Measurements from ENCODE around the gene OTOP2.

Gene OTOP2

GRCh38 chr17:74970395-74970794 is 46.3 kb downstream of the OTOP2 start:
- H4K20me1 ChIP-seq (ENCODE audit: insufficient read depth, low read length): peaks cover 8% of the 10 kb centered on the region; the same call in 1 of the 2 replicates
- H3K9me3 ChIP-seq (ENCODE audit: insufficient read depth, low read length, severe bottlenecking): no peaks in the 10 kb centered on the region
- DNase-seq (no peak), ATAC-seq (ENCODE audit: insufficient read depth, low read depth) (no peak)
- H3K4me2 ChIP-seq (ENCODE audit: insufficient read depth, low read length): no peak overlapping the region
- no peak overlapping the region for H2AFZ ChIP-seq (ENCODE audit: low read depth, low read length)
- peaks cover 11% of the 10 kb centered on the region for H3K27me3 ChIP-seq (ENCODE audit: insufficient read depth, low read length, poor library complexity)
- no peak overlapping the region for H3K9ac ChIP-seq (ENCODE audit: low read depth, low read length)
- TF ChIP-seq EZH2 (IDR thresholded peaks at IDR 0.05; ENCODE audit: borderline replicate concordance, low read depth, low read length, severe bottlenecking) (no peak), CTCF (IDR thresholded peaks at IDR 0.05; ENCODE audit: borderline replicate concordance, extremely low read depth, low read length, poor library complexity, severe bottlenecking) (no peak)
- no peaks in the 10 kb centered on the region for H3K79me2 ChIP-seq (ENCODE audit: insufficient read depth, low read length)
- peaks cover 14% of the 10 kb centered on the region for H3K4me1 ChIP-seq (ENCODE audit: insufficient read depth, low read length)
- H3K27ac ChIP-seq (ENCODE audit: low read length): no peak overlapping the region
- no peak overlapping the region for H3K4me3 ChIP-seq (ENCODE audit: low read depth in 1 of 2, low read length in 2 of 2)
- no peaks in the 10 kb centered on the region for H3K36me3 ChIP-seq (ENCODE audit: insufficient read depth, low read length)

DNA sequence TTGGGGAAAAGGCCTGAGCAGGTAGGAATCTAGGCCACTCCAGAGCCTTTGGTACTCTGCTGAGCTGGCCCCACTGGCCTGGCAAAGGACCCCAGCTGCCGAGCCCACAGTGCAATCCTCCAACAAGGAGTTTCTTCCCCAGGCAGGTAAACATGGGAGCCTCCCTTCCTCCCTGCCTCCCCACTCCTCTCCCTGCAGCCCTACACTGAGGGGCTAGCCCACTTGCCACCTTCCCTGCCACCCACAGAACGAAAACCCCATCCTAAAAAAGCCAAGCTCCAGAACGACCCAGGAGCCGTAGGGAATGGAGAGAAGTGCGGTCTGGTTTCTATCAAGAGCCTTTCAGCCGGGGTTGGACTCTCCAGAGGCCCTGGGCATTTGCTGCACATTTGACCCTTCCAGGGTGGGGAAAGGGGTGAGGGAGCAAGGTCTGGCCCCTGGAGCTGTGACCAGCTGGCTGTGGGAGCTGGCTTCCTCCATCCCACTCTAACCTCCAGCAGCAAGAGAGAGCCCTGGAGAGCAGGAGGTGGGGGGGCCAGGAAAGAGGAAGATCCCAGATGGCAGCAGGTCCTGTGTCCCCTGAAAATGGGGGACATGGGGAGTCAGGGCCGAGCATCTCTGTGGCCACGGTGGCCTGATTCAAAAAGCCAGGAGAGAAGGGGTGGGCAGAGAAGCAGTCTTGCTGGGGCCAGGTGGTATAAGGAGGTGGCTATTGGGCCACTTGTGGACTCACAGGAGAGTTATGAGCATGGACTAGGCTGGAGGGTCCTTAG is 47.2 kb downstream of the OTOP2 start:
- H2AFZ ChIP-seq (ENCODE audit: low read depth, low read length): no peak overlapping the region
- no peak for ATAC-seq (ENCODE audit: insufficient read depth, low read depth)
- peaks cover 14% of the 10 kb centered on the region for H3K4me1 ChIP-seq (ENCODE audit: insufficient read depth, low read length)
- H3K4me3 ChIP-seq (ENCODE audit: low read depth in 1 of 2, low read length in 2 of 2): no peak overlapping the region
- no peaks in the 10 kb centered on the region for H3K79me2 ChIP-seq (ENCODE audit: insufficient read depth, low read length)
- H3K27ac ChIP-seq (ENCODE audit: low read length): no peak overlapping the region
- no peak for TF ChIP-seq CTCF (IDR thresholded peaks at IDR 0.05; ENCODE audit: borderline replicate concordance, extremely low read depth, low read length, poor library complexity, severe bottlenecking)
- no peak for TF ChIP-seq EZH2 (IDR thresholded peaks at IDR 0.05; ENCODE audit: borderline replicate concordance, low read depth, low read length, severe bottlenecking)
- no peak for DNase-seq
- no peak overlapping the region for H3K9ac ChIP-seq (ENCODE audit: low read depth, low read length)
- H4K20me1 ChIP-seq (ENCODE audit: insufficient read depth, low read length): peaks cover 8% of the 10 kb centered on the region; the same call in 1 of the 2 replicates
- H3K27me3 ChIP-seq (ENCODE audit: insufficient read depth, low read length, poor library complexity): peaks cover 11% of the 10 kb centered on the region
- H3K36me3 ChIP-seq (ENCODE audit: insufficient read depth, low read length): no peaks in the 10 kb centered on the region
- no peak overlapping the region for H3K4me2 ChIP-seq (ENCODE audit: insufficient read depth, low read length)
- H3K9me3 ChIP-seq (ENCODE audit: insufficient read depth, low read length, severe bottlenecking): no peaks in the 10 kb centered on the region

DNA sequence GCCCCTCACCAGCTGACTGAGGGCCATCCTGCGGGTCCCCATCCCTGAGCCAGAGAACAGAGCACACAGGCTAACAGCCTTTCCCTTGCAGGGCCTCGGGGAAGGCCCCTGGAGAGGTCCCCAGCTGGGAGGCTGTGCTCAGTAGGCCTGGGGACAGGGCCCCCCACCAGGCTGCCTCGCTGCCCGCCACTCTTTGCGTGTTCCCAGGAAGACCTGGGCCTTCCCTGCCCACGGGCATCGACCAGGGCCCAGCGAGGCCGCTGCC is 47.7 kb downstream of the OTOP2 start:
- 0 out of 2 replicates have a peak overlapping the region, but pooled peaks have one; percentile 64 for H3K4me2 ChIP-seq (ENCODE audit: insufficient read depth, low read length)
- peaks cover 14% of the 10 kb centered on the region for H3K4me1 ChIP-seq (ENCODE audit: insufficient read depth, low read length)
- H3K79me2 ChIP-seq (ENCODE audit: insufficient read depth, low read length): no peaks in the 10 kb centered on the region
- peaks cover 11% of the 10 kb centered on the region for H3K27me3 ChIP-seq (ENCODE audit: insufficient read depth, low read length, poor library complexity)
- H3K9ac ChIP-seq (ENCODE audit: low read depth, low read length): no peak overlapping the region
- DNase-seq (no peak), ATAC-seq (ENCODE audit: insufficient read depth, low read depth) (no peak)
- H2AFZ ChIP-seq (ENCODE audit: low read depth, low read length): no peak overlapping the region
- H3K36me3 ChIP-seq (ENCODE audit: insufficient read depth, low read length): no peaks in the 10 kb centered on the region
- H3K9me3 ChIP-seq (ENCODE audit: insufficient read depth, low read length, severe bottlenecking): no peaks in the 10 kb centered on the region
- TF ChIP-seq CTCF (IDR thresholded peaks at IDR 0.05; ENCODE audit: borderline replicate concordance, extremely low read depth, low read length, poor library complexity, severe bottlenecking) (no peak), EZH2 (IDR thresholded peaks at IDR 0.05; ENCODE audit: borderline replicate concordance, low read depth, low read length, severe bottlenecking) (no peak)
- H4K20me1 ChIP-seq (ENCODE audit: insufficient read depth, low read length): peaks cover 8% of the 10 kb centered on the region; the same call in 1 of the 2 replicates
- no peak overlapping the region for H3K4me3 ChIP-seq (ENCODE audit: low read depth in 1 of 2, low read length in 2 of 2)
- H3K27ac ChIP-seq (ENCODE audit: low read length): no peak overlapping the region

Data from DND-41 (cell line).